Measurements from ENCODE around the gene STK33.
A peak's percentile ranks its signal among the peaks of the same experiment; 100 is the strongest.

STK33 gene

DNA sequence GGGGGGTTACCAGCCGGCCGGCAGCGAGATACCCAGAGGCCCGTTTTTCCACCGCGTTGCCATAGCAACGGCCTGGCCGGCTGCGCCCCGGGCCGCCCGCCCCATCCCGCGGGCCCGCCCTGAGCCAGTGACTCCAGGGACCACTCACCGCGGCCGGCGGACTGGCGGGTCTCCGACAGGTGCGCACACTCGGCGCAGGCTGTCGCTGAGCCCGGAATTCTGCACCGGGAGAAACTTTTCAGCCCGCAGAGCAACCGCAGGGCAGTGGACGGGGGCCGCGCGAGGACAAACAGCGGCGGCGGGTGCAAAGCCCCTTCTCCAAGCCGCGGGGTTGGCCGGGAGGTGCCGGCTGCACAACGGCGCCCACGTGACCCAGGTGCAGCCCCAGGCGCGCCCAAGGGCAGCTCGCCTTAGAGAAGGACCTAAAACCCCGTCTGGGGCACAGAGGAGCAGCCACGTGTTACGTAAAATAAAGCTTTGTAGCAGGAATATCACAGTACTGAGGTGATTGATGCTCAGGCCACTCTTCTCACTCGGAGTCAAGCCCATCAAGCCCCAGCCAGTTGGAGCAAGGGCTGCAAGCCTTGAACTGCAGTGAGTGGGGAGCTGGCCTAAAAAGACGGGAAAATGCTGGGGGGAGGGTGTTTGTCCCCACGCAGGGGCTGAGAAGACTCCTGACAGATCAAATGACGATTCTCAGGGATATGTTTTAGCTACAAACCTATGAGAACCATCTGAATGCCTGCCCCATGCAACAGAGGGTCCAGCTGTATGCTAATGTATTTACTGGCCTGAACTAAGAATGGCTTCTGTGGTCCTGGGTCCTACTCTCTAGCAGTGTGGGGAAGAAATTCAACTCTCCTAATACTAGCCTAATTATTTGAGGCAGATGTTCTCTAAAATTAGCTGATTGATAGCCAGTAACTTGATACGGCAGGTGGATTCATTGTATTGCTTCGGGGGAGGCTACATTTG, at the start of gene STK33:
Gene STK33 (minus strand): TSS at position 294 of the 975 bp plus-strand sequence. CDS start 119,323 bp downstream, outside the sequence.
- peak in 35 of 51 donors; percentile 5 to 67 (median 33) for DNase-seq

DNA sequence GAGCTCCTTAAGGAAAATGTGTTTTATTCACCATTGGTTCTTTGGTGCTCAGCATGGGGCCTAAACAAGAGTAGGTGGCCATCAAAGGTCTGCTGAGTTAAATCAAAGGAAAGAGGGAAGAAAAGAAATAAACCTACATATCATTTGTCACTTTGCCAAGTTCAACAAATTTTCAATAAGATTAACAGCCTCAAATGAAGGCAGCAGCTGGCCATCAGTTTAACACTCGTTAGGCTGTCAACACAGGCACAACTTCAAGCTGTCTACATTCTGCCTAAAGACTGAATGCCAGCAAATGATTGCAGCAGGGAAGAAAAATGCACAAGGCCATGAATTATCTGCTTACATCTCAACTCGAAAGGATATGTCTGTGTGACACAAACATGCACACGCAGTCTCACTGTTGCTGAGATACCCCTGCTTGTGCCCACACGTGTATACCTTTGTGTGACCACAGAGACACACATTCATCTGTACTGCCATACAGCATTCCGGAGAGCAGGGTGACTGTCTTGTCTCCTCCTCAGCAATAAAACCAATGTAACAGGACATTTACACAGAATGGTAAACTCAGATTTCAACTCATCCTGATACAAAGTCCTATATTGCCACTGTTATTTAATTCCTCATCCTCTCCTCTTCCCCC, 48.3 kb upstream of the STK33 start:
- DNase-seq, result no peak

DNA sequence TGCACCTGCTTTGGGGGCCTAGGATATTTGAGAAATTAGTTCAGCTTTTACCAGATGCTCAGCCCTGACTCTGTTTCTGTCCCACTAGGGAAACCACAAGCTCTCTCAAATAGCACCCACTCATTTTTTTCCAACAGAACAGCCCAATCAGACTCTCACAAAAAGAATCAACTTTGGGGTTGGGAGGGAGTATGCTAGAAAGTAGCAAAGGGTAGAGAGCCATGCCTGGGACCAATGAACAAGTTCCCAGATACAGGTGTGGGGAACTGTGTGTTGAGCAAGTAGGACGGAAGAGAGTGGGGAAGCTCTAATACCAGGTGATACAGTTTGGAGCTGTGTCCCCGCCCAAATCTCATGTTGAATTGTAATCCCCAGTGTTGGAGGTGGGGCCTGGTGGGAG, 47.3 kb upstream of the STK33 start:
- DNase-seq, result no peak

DNA sequence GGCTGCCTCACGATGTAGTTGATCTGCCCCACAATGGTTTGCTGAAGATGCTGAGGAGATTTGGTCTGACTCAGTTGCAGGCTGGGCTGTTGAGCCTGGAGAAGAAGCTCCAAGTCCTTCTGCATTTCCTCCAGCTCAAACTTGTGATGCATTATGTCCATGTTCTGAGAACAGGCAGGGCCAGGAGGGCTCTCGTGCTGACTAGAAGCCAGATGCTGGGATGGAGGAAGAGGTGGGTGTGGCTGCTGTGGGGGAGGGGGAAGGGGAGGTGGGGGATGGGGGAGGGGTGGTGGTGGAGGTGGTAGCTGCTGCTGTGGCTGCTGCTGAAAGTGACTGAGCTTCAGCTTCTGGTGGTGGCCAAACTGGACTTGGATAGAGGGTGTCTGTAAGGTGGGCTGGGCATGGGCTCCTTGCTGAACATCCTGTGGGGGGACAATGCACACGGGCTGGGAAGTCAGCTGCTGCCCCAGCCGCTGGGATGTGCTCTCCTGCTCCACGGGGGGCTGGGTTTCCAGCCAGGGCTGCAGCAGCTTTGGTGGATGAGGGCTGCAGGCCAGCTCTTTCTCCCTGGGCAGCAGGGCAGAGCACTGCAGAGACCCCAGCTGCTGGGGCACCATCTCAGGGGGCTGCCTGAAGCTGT, 46.4 kb upstream of the STK33 start:
- DNase-seq, result no peak

DNA sequence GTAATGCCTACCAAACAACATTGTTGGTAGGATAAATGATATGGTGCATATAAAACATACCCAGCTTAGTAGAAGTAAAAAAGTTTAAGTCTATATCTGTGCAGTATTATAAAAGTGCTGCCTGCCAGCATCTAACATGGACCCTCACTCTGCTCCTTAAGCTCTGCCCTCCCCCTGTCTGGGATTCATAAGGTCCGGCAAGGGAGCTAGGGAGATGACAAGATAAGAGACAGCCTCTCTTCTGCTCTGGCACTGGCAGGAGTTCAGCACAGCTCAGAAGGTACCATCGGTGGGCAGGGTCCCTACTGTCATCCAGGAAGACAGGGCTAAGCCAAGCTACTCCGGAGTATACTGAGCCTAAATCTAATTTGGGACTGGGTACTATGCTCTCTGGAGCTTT, 45.6 kb upstream of the STK33 start:
- DNase-seq, result no peak

DNA sequence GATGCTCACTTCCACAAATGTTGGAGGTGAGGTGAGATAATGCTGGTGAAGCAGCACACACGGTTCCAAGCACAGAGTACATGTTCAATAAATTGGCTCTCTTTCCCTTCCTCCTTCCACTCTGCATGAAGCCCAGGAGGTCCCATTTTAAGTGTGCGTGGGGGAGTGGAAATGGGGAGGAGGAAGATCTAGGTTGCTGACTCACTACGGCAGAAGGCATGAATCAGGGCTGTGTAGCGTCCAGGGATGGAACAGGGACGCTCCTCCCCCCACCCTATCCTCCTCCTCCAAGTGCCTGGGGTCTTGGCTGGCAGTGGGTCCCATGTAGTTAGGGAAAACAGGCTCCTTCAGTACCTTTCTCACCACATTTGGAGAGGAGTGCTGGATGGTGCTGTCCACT, 44.3 kb upstream of the STK33 start:
- DNase-seq, result peak in 1 of 51 donors; percentile 17

DNA sequence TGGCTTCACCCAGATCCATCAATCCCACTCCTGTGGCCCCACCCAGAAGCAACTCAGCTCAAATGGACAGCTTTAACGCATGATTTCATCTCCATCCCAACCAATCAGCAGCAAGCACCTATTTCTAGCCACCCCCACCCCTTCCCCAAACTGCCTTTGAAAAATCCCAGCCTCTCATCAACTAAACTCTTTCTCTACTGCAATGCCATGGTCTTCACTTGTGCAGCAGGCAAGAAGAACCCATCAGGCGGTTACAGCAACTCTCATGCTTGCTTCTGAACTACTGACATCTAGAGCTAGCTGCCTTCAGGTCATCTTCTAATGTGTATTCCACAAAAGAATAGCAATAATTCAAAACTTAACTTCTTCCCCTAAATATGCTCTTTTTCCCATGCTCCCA, 42.1 kb upstream of the STK33 start:
- no peak for DNase-seq

DNA sequence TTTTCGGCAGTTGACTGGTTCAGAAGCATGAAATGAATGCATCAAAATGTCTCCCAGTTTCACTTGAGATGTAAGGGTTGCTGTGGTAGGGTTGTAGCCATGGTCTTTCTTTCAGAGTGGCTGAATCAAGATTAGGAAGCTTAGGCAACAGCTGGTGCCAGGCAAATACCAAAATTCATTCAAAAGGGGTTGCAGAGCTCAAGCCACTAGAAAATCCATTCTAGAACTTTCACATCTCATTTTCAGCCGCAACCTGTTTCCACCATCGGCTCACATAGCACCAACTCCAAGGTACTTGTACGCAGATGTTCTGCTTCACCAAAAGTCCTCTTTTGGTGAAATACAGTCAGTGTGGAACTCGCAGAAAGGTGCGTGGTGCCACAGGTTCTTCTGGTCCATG, 40.5 kb upstream of the STK33 start:
- no peak for DNase-seq

DNA sequence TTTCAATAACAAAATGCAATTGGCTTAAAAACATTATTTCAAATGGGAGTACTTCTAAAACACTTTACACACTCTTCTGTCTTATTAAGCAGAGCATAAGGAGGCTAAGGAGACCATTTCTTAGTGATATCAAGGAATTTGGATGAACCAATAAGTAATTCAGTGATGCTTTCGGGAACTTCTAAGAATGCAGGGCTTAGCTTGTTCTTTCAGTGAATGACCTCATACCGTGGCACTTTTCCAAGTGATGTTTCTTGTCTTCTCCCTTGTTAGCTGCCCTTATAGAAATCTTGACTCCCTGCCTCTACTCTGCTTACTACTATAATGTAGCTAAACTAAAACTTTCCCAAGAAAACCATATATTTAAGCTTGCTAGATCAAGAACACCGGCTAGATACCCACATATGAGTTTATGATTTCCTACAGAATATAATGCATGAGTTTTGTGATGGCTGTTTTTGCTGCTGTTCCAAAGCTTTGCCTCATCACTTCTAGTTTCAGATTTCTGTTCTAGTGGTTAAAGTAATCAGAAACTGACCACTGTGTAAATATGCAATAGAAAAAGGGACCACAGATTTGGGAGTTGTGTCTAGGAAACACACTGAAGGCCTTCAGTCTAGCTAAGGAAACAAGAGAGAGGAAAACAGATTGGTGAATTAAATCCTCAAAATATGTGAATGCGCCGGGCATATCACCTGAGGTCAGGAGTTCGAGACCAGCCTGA, 37.5 kb upstream of the STK33 start:
- no peak for DNase-seq

DNA sequence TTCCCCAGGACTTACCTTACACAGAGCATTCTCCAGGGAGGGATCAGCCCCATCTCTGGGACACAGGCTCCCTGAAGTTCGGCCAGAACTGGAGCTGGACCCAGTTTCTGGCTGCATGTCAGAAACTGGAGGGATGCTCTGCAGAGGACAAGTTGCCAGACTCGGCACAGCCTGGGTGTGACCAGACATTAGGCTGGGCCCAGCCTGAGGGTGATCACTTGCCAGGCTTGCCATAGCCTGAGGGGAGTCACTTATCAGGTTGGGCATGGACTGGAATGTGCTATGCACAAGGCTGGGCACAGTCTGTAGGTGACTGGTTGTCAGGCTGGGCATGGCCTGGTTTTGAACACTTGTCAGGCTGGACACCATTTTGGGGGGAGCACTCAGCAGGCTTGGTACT, 30.7 kb upstream of the STK33 start:
- no peak for DNase-seq

DNA sequence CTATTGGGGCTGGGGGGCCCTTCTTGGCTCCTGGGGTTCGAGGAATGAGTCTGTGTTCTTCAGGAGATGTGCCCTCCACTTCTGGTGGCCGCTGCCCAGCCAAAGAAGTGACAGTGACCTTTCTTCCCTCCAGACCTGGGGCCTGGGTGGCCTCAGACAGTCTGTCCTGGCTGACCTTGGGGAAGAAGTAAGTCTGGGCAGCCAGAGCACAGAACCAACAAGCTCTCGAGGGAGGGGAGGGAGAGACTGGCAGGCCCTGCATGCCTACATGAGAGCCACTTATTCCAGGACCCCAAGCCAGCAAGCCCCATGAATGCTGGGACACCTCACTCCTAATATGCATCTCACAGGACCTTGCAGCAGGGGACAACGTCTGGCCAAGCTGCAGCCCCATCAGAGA, 27.1 kb upstream of the STK33 start:
- no peak for DNase-seq

DNA sequence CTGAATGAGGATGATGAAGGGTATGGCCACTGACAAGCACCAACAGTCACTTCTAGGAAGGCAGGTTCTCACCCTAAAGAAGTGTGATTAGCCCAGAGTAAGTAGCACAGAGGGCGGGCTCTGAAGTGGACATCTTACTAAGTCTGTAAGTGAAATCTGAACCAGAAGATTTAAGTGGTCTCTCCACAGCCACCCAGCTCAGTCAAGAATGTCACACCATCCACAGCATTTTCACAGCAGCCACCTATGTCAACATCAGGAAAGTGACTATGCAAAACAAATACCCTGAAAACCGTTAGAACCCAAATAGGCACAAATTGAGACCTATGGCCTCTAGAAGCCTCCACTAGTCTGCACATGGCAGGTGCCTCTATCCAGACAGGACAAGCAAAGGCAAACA, 23.0 kb upstream of the STK33 start:
- no peak for DNase-seq

DNA sequence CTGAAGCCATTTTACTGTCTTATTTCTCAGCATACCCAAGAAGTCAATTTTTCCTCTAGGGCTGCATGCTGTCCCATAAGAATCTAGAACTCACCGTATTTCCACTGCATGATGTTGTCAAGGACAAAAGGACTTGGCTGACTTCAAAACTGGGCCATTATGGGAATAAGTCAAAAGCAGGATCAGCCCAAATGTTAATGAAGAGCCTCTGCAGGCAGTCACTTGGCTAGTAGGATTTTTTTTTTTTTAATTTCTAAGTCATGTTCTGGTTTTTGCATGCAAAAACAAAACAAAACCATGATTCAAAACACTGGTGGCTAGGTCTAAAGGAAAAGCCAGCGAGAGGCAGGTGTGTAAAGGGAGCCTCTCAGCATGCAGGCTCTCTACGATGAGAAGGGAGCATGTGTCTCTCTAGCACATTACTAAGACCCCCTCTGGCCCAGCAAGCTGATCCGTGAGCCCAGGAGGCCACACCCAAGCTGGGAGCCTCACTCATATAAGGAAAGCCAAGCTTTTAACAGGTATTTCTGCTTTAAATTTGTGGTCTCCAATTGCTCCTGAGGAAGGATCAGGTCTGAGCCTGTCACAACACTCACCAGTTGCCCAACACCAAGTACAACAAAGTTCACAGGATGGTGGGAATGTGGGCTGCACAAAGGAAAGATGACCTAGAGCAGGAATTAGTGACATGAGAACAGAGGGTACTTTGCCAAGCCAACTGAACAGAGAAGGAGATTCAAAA, 21.4 kb upstream of the STK33 start:
- no peak for DNase-seq

DNA sequence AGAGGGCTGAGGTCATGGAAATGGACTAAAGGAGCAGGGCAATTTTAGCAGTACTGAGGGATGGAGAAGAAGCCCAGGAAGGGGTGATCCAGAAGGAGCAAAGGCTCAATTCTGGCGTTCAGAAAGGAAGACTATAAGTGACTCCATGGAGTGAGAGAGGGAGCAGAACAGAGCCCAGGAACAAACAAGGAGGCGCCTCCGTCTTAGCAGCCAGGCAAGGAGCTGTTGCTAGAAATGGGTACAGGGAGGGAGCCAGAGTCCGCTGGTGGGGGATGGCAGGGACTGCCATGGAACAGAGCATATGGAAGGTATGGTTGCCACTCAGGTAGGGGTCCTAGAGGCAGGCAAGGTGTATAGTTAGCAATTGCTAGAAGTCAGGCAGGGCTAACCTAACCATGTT, 20.5 kb upstream of the STK33 start:
- no peak for DNase-seq

DNA sequence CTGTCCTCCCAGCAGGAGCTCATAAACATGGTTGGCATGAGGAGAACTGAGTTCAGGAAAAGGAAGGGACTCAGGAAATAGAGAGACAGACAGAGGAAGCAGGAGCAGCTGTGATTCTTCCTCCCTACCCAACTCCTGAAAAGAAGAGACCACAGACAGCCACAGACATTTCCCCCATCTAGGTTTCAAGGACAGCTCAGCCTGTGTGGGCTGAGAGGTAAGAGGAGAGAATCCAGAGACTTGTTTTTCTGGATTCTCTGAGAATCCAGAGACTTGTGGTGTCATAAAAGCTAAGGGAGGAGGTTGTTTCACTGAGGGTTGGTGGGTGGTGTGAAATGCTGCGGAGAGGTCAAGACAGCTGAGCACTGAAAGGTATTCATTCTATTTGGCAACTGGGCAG, 19.0 kb upstream of the STK33 start:
- DNase-seq, result no peak

DNA sequence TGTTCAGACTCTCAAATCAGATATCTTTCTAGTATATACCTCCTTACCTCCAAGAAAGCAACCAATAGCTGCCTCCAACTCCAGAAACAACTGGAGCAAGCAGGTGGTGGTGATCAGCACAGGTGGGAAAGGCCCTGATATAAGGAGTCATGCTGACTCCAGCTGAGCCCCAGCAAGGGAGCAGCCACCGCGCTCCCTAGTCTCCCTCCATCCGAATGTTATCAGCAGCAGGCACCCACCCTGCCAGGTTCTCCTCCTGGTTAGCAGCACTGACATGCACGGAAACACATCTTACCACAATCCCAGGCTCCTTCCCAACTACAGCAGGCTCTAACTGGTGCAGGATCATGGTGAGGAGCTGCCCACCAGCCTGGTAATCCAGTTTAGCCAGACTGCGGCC, 18.5 kb upstream of the STK33 start:
- DNase-seq, result no peak

DNA sequence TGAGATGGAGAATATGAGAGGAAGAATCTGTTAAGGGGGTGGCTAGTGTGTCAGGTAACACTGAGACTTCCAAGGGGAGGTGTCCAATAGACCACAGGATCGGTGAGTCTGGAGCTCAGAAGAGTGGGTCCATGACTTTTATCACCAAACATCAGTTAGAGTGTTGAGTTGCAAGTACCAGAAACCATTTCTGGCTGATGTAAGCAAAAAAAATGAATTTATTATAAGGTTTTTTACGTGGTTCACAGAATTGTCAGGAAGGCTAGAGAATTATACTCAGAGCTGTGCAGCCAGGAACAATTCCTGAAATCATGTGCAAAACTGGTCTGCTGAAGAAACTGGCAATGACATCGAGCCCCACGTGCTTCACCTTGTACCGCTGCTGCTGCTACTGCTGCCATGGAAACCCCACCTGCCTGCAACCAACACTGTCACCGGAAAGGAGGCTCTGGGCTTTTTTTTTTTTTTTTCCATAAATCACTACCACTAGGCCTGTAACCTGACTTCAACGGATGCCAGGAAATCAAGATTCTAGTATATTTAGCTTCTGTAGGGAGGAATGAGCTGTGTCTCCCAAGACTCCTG, 16.6 kb upstream of the STK33 start:
- peak in 22 of 51 donors; percentile 2 to 63 (median 20) for DNase-seq

DNA sequence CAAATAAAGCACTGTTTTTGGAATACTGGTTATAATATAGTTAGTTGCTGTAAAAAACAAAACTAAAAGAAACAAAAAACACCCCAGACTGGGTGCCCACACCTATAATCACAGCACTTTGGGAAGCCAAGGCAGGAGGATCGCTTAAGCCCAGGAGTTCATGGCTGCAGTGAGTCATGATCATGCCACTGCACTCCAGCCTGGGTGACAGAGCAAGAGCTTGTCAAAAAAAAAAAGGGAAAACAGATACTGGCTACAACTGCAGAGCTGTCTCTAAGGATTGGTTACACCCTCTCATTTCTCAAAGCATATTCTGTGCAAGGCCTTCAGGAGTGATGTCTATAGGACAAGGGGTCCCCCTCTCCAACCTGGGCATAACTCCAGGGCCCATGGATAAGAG, 14.6 kb upstream of the STK33 start:
- DNase-seq, result peak in 1 of 51 donors; percentile 2

DNA sequence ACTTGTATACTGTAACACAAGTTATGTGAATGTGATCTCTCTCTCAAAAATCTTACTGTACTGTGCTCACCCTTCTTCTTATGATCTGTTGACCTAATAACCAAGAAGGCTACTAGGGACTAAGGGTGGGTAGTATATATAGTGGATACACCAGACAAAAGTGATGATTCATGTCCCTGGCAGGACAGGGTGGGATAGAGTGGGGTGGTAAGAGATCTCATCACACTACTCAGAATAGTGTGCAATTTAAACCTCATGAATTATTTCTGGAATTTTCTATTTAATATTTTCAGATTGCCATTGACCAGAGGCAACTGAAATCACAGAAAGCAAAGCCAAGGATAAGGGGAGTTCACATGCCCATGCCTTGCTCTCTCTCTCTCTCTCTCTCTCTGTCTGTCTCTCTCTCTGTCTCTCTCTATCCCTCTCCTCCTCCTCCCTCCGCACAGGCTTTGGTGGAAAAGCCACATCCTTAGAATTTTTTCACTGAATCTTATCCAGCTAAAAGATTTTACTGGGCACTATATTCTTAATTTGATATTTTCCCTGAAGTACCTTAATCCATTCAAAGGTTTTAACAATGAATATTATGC, 12.0 kb upstream of the STK33 start:
- no peak for DNase-seq

DNA sequence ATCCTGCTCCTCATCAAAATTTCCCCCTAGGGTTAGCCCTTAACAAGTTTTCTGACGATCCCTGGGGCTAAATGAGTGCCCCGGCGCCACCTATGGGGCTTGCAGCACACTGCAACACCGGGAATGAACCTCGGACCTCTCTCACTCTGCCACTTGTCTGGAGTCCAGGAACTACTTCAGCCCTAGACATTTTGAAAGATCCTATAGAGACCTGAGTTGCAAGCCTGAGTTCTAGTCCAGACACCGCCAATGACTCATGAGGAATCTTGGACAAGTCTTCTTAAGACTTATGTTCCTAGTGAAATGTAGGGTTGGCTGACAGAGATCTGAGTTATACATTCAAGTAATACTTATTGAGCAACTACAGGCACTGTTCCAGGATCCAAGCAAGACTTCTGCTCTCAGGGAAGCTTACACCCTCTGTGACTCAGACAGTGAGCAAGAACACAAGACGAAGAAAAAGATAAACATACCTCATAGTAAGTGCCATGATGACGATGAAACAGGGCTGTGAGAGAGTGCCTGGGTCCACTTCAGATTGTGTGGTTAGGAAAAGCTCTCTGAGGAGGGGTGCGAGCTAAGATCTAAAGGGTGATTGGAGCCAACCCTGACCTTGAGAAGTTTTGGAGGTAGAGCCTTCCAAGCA, 10.2 kb upstream of the STK33 start:
- DNase-seq, result peak in 1 of 51 donors; percentile 4
